ENCODE measurements around the gene SLC39A9. TPM values are rescaled to one million over a fixed set of nuclear protein-coding genes. Genes with fewer than 3 reads are reported as not detected.

SLC39A9 gene
- total RNA-seq, 2 donors from 2014 or later, result 44.3 to 58.8 TPM

GRCh38 chr14:69423279-69423678 lies 24.8 kb downstream of the SLC39A9 start:
- no peaks in the 10 kb centered on the region for H3K4me1 ChIP-seq (ENCODE audit: control insufficient read depth in 1 of 2, low read depth in 2 of 2)
- TF ChIP-seq, protein P1, sequence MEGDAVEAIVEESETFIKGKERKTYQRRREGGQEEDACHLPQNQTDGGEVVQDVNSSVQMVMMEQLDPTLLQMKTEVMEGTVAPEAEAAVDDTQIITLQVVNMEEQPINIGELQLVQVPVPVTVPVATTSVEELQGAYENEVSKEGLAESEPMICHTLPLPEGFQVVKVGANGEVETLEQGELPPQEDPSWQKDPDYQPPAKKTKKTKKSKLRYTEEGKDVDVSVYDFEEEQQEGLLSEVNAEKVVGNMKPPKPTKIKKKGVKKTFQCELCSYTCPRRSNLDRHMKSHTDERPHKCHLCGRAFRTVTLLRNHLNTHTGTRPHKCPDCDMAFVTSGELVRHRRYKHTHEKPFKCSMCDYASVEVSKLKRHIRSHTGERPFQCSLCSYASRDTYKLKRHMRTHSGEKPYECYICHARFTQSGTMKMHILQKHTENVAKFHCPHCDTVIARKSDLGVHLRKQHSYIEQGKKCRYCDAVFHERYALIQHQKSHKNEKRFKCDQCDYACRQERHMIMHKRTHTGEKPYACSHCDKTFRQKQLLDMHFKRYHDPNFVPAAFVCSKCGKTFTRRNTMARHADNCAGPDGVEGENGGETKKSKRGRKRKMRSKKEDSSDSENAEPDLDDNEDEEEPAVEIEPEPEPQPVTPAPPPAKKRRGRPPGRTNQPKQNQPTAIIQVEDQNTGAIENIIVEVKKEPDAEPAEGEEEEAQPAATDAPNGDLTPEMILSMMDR (IDR thresholded peaks at IDR 0.05), result no peak
- no peaks in the 10 kb centered on the region for H3K9me3 ChIP-seq
- no peak overlapping the region for H3K4me3 ChIP-seq
- H3K27ac ChIP-seq, result no peak overlapping the region
- DNase-seq (ENCODE audit: low spot score) (no peak), ATAC-seq (ENCODE audit: insufficient number of reproducible peaks, low FRiP score, low read depth) (no peak)
- H3K36me3 ChIP-seq, result no peaks in the 10 kb centered on the region
- no peaks in the 10 kb centered on the region for H3K27me3 ChIP-seq (replicated peaks; ENCODE audit: insufficient read depth)

GRCh38 chr14:69424149-69424923 lies 25.8 kb downstream of the SLC39A9 start:
- Histone ChIP-seq H3K4me3 (no peak overlapping the region), H3K27me3 (replicated peaks; ENCODE audit: insufficient read depth) (no peaks in the 10 kb centered on the region), H3K9me3 (no peaks in the 10 kb centered on the region), H3K4me1 (ENCODE audit: control insufficient read depth in 1 of 2, low read depth in 2 of 2) (no peaks in the 10 kb centered on the region), H3K36me3 (no peaks in the 10 kb centered on the region), H3K27ac (no peak overlapping the region)
- TF ChIP-seq, protein P1 (IDR thresholded peaks at IDR 0.05), result no peak
- no peak for DNase-seq (ENCODE audit: low spot score)
- no peak for ATAC-seq (ENCODE audit: insufficient number of reproducible peaks, low FRiP score, low read depth)

- no peak overlapping the region for H3K27ac ChIP-seq
- ATAC-seq (ENCODE audit: insufficient number of reproducible peaks, low FRiP score, low read depth) (no peak), DNase-seq (ENCODE audit: low spot score) (no peak)
- TF ChIP-seq, protein P1 (IDR thresholded peaks at IDR 0.05), result no peak
- H3K9me3 ChIP-seq, result no peaks in the 10 kb centered on the region
- H3K27me3 ChIP-seq (replicated peaks; ENCODE audit: insufficient read depth), result no peaks in the 10 kb centered on the region
- no peaks in the 10 kb centered on the region for H3K36me3 ChIP-seq
- H3K4me1 ChIP-seq (ENCODE audit: control insufficient read depth in 1 of 2, low read depth in 2 of 2), result no peaks in the 10 kb centered on the region
- no peak overlapping the region for H3K4me3 ChIP-seq
These were observed 29.1 kb downstream of the SLC39A9 start for GRCh38 chr14:69427596-69427995.

GRCh38 chr14:69428289-69428998 lies 30.0 kb downstream of the SLC39A9 start:
- ATAC-seq (ENCODE audit: insufficient number of reproducible peaks, low FRiP score, low read depth) (no peak), DNase-seq (ENCODE audit: low spot score) (no peak)
- H3K4me1 ChIP-seq (ENCODE audit: control insufficient read depth in 1 of 2, low read depth in 2 of 2), result no peaks in the 10 kb centered on the region
- no peak overlapping the region for H3K27ac ChIP-seq
- H3K36me3 ChIP-seq, result no peaks in the 10 kb centered on the region
- H3K4me3 ChIP-seq, result no peak overlapping the region
- no peaks in the 10 kb centered on the region for H3K27me3 ChIP-seq (replicated peaks; ENCODE audit: insufficient read depth)
- H3K9me3 ChIP-seq, result no peaks in the 10 kb centered on the region
- TF ChIP-seq, protein P1 (IDR thresholded peaks at IDR 0.05), result no peak

- no peak for DNase-seq (ENCODE audit: low spot score)
- Histone ChIP-seq H3K9me3 (no peaks in the 10 kb centered on the region), H3K4me1 (ENCODE audit: control insufficient read depth in 1 of 2, low read depth in 2 of 2) (no peaks in the 10 kb centered on the region), H3K27me3 (replicated peaks; ENCODE audit: insufficient read depth) (no peaks in the 10 kb centered on the region), H3K36me3 (no peaks in the 10 kb centered on the region), H3K27ac (no peak overlapping the region), H3K4me3 (no peak overlapping the region)
- TF ChIP-seq, protein P1 (IDR thresholded peaks at IDR 0.05), result no peak
- ATAC-seq (ENCODE audit: insufficient number of reproducible peaks, low FRiP score, low read depth), result no peak
These were observed 31.2 kb downstream of the SLC39A9 start for GRCh38 chr14:69429643-69430042.
